Measurements from ENCODE around the gene SMC4. TPM values are rescaled to one million over a fixed set of nuclear protein-coding genes. Genes with fewer than 3 reads are reported as not detected.
"Not testable (repeated sequence)": the region's sequence is repeated elsewhere in the genome, so short reads cannot be mapped to it uniquely, and the experiment has no call there.

Gene SMC4
- 72.6 and 132 TPM in 2 replicates for total RNA-seq

DNA sequence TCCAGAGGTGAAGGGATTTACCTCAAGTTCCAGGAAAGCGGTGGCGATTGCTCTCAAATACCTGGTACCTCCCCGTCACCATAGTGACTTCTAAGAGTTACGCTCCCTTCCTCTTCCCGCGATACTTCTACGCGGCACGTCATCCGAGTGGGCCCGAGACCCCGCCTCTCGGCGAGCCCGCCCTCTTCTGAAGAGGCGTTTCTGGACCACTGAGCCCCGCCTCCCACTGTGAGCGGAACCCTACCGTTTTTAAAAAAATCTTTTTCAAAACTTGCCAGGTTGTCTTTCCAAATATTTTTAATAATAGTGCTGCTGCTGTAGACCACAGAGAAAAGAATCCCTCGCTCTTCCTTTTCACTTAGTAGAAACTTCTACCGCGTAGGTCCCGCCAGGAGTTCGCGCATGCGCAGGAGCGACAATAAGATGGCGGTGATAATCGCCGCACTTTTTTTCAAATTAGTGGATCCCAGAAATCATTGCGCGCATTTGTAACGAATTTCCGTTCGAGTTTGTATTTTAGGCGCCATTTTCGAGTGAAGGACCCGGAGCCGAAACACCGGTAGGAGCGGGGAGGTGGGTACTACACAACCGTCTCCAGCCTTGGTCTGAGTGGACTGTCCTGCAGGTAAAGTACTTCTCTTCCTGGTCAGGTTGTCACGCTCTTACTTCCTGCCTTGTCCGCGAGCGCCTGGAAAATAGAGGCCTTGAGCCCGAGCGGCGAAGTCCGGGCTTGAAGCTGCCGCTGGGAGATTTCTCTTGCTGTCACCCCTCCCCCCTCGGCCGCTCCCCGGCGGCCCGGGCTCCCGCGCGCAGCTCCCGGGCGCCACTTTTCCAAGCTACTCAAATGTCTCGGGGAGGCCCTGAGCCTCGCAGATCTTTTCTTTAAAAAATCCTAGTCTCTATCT, at the start of gene SMC4, which contains the start of gene IFT80:
TSS of gene SMC4 (plus strand) at position 526 of the 905 bp plus-strand sequence. CDS start 1,177 bp downstream, outside the sequence.
TSS of gene IFT80 (minus strand) at position 101 of the 905 bp plus-strand sequence. CDS start 14,625 bp downstream, outside the sequence.
- peak; percentile 87 for DNase-seq (ENCODE audit: low read depth, low spot score)

DNA sequence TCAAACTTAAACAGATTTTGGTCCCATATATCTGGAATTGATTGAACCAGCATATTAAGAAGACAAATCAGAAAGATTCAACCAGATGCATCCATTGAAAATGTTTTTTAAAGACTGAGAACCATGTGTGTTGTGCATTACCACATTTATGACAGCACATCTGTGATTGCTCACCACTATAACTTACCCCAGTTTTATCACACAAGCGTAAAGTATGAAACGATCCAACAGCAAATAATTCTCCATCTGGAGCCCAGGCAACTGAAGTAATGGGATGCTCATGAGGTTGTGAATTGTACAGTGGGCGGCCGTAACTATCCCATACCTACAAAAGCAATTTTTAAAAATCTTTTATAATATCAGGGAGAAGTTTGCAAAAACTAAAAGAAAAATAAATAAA, 43.6 kb upstream of the SMC4 start:
- DNase-seq (ENCODE audit: low read depth, low spot score), result no peak

DNA sequence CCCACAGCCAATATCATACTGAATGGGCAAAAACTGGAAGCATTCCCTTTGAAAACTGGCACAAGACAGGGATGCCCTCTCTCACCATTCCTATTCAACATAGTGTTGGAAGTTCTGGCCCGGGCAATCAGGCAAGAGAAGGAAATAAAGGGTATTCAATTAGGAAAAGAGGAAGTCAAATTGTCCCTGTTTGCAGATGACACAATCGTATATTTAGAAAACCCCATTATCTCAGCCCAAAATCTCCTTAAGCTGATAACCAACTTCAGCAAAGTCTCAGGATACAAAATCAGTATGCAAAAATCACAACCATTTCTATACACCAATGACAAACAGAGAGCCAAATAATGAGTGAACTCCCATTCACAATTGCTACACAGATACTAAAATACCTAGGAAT, 36.6 kb upstream of the SMC4 start:
- DNase-seq (ENCODE audit: low read depth, low spot score), result not testable (repeated sequence)

DNA sequence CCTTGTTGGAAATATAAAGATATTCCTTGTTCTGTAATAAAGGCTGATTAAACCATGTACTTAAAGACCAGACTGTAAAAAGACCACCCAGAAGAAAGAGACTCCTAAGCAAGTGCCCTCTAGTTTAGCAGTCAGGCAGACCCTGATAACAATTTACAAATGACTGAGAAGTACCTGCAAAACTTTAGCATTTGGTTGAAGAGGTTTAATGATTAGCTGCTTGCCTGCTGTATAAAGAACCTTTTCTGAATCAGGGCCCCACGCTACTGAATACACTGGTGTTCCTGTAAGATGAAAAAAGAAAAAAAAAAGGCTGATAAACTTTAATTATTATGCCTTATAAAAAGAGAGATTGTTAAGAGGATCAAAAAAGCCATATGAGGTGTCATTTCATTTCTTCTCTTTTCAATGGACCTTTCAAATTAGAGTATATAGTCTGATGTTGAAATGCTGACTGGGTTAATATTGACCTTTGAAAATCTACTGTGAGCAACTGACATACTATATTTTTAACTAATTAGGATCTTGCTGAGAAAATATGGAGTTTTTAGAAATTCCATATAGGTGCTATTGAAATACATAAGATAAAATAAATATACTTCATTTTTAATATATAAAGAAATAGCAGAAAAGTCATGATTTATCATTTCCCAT, 33.5 kb upstream of the SMC4 start:
- no peak for DNase-seq (ENCODE audit: low read depth, low spot score)

DNA sequence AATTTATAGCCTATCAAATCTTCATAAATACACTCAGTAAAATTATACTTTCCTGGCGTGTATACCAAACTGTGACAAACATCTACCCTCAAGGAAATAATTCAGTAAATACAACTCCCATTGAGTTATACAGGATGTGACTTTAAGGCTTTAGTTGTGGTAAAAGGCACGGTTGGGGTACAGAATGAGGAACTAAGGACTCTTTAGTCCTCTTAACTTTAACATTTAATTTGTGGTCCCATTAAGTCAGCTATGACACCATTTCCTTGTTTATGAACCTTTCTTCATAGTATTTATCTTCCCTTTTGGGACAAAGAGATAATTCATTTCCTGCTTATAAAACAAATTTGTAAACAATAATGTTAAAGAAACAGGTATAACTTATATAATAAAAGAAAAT, 30.6 kb upstream of the SMC4 start:
- no peak for DNase-seq (ENCODE audit: low read depth, low spot score)

DNA sequence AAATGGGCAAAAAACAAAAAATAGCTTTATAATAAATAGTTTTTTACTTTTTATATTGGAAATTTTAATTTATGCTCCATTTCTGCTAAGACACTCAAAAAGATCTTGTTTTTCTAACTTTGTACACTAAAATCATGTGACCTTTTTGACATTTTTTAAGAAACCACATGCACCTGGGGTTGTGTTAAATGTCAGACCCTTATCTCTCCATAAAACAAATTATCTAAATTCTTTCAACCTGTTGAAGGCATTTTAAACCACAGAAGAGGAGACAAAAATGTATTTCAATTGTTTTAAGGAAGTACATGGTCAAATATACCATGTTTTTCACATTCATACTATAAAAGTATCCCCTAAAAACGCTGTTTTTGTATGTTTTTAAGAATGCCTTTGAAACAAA, 29.7 kb upstream of the SMC4 start:
- DNase-seq (ENCODE audit: low read depth, low spot score), result no peak

DNA sequence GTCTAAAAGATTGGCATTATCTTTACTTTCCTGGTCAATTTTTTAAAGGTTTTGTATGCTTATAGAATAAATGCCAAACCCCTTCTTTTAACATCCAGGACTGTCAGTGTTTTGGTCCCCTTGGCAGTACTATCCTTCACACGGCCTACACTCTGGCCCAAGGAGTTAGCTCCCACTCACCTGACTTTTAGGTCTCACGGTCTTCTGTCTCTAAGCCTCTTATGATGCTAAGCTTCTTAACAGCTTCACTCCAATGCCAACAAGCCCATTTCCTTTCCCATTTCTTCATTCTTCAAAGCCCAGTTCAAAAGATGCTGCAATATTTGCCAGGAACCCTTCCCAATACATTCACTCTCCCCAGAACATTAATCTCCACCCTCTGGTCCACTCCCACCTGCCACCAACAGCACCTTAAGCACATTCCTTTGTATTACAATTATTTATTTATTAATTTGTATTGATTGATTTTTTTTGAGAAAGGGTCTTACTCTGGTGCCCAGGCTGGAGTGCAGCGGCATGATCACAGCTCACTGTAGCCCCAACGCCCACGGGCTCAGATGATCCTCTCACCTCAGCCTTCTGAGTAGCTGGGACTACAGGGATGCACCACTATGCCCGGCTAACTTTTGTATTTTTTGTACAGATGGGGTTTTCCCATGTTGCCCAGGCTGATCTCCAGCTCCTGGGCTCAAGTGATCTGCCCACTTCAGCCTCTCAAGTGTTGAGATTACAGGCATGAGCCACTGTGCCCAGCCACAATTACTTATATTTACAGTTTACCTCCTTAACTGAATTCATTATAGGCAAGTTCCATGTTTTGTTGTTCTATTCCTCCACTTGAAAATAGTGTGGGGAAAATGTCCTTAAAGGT, 28.2 kb upstream of the SMC4 start:
- DNase-seq (ENCODE audit: low read depth, low spot score), result no peak

DNA sequence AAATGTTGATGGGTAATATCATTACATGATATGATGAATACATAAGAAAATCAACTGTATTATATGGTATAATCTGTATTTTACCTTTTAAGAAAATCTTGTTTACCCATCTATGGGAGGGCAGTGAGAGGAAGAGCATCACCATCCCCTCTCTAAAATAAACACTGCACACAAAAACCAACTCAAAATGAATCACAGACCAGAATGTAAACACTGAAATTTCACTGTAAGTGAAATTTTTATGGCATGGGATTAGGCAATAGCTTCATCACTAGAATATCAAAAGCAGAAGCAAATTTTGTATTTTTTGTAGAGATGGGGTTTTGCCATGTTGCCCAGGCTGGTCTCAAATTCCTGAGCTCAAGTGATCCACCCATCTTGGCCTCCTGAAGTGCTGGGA, 26.7 kb upstream of the SMC4 start:
- DNase-seq (ENCODE audit: low read depth, low spot score), result no peak

DNA sequence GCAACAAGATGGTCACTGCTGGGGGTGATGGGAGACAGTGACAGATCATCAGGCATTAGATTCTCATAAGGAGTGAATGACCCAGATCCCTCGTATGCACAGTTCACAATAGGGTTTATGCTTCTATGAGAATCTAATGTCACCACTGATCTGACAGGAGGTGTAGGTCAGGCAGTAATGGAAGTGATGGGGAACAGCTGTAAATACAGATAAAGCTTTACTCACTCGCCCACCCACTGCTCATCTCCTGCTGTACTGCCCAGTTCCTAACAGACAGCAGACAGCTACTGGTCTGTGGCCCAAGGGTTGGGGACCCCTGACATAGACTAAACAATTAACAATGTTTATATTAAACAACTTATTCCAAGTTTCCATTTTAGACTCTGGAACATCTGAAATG, 25.8 kb upstream of the SMC4 start:
- no peak for DNase-seq (ENCODE audit: low read depth, low spot score)

DNA sequence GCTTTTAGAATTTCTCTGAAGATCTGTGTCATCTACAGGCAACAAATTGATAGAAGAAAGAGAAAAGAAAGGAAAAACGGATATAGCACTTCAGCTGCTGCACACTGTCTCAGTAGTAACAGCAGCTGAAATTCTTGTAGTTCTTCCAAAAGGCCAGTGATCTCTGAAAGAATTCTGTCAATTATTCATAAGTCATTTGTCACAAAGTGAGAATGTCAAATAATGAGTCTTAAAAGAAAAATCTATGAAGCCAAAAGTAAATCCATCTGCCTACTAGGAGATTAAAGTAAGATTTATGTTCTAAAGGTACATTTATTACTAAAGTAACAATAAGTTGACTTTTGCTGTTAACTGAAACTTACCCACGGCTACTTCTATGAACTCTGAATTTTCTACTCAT, 25.0 kb upstream of the SMC4 start:
- no peak for DNase-seq (ENCODE audit: low read depth, low spot score)

DNA sequence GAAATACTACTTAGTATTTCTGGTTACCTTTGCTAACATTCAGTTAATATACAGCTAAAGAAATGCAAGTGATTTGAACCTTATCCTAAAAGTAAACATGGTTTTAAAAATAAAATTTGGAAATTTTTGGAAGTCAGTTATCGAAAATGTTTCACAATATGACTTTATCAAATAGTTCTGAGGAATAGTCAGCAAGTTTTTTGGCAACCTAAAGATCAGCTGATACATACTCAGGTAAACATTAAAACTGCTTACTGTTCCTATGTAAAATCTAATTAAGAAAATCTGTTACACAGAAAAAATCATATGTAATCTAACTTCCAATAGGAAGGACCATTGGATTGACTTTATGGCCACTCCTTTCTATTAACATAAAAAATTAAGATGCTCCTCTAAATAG, 24.5 kb upstream of the SMC4 start:
- DNase-seq (ENCODE audit: low read depth, low spot score), result no peak

DNA sequence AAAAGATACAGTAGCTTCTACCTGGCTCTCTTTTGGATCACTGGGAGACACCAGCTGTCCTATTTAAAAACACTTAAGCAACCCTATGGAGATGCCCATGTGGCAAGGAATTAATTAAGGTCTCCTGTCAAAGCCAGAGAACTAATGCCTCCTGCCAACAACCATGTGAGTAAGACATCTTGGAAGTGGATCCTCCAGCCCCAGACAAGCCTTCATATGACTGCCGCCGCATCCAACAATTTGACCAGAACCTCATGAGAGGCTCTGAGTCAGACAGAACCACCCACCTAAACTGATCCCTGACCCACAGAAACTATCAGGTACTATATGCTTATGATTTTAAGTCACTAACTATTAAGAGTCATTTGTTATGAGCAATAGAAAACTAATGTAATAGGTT, 22.8 kb upstream of the SMC4 start:
- no peak for DNase-seq (ENCODE audit: low read depth, low spot score)

DNA sequence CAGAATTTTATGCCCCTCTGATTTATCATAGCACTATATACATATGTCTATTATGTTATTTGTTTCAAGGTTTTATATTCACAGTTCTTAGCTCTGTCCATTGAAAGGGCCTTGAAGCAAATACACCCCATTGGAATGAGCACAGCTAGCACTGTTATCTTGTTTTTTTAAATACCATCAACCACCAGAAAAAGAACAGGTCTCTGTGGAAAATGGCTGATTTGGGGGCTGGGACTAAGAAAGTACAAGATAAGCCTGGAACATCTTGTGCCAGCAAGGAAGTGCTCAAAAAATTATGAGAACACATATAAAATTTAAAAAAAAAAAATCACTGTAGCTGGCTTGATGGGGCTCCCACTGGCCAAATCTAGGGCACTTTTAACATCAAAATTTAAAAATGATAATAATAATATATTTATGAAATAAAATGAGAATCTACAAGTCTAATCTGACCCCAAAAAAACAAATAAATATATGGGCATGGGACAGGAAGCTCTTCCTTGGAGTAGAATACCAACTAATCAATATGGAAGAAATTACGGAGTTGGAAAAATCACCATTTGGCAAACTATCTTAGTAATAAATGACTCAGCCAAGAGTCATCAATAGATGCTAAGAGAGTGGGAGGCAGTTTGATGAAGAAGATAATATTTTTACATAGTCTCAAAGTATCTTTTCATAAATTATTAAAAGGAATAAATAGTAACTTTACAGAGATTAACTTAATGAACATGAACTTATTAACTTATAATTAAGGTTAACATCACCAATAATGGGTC, 20.9 kb upstream of the SMC4 start:
- DNase-seq (ENCODE audit: low read depth, low spot score), result no peak

DNA sequence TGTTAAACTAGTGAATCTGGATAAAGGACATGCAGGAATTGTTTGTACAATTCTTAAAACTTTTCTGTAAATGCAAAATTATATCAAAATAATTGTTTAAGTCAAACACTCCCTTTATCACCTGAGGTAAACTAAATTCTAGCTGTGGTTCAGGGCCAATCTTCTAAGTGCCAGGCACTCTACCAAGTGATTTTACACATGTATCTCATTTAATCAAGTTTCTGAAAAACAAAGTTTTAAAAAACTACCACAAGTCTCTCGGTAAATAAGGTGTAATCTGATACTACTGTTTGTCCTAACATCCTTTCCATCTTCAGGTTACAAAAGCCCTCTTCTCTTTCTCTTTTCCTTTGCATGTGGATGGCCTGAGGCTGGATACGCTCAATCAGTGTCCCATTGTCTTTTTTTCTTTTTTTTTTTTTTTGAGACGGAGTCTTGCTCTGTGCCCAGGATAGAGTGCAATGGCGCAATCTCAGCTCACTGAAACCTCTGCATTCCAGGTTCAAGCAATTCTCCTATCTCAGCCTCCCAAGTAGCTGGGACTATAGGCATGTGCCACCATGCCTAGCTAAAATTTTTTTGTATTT, 19.7 kb upstream of the SMC4 start:
- DNase-seq (ENCODE audit: low read depth, low spot score), result no peak

DNA sequence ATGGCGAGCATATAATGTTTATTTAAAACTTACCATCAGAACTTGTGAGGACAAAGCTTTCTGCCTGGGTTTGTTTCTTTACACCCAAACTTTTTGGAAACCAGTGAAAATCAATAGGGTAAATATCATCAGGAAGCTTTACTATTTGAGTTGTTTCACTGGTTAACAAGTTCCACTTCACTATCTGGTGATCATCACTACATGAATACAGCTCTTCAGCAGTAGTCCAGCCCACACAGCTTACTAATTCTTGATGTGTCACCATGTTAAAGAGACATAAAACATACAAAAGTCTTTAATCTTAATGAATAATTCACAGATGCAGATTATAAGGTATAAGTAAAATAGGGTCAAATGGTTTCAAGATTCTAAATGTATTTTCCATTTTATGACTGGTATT, 18.0 kb upstream of the SMC4 start:
- no peak for DNase-seq (ENCODE audit: low read depth, low spot score)

DNA sequence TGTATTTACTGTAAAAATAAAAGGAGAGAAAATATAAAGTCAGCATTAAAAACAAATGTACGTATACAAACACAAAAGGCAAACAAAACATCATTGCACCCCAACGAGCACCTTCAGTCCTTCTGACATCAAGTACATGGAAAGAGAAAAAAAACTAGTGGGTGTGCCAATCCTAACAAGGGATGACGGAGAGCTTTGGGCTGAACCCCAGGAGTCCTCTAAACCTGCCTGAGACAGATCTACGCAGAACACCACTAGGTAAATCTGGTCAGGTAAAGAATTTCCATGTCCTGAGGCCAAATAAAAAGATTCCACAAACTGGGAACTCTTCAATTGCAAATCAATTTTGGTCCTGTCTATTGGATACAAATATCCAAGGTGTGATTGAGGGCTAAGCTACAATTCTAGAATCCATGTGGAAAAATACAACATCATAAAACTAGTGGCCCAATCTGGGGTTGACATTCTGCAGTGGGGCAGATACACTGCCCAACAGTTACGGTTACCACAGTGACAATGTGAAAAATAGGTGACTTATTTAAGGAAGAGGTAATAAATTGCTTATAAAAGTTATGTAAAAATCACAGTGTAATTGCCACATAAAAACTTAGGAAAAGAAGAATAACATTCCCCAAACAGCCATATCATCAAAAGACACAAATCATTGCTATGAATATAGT, 14.7 kb upstream of the SMC4 start:
- DNase-seq (ENCODE audit: low read depth, low spot score), result no peak

DNA sequence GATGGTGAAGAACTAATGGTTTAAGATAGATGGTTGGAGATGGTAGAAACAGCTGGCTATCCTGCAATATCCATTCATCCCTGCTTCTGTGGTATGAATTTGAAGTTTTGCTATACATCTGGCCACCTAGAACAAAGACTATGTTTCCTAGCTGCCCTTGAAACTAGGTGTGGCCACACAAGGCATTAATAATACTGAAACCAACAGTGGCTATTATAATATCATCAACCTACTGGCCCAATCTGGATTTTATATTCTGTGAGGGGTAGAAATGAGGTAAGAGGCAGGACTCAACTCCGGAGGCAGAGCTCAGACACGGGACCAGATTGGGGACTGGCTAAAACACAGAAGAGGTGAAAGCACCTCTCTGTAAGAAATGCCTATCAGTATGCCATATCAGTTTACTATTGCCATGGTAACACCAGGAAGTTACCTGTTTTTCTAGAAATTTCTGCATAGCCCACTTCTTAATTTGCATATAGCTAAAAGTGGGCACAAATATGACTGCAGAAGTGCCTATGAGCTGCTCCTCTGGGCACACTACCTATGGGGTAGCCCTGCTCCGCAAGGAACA, 8.8 kb upstream of the SMC4 start:
- no peak for DNase-seq (ENCODE audit: low read depth, low spot score)

DNA sequence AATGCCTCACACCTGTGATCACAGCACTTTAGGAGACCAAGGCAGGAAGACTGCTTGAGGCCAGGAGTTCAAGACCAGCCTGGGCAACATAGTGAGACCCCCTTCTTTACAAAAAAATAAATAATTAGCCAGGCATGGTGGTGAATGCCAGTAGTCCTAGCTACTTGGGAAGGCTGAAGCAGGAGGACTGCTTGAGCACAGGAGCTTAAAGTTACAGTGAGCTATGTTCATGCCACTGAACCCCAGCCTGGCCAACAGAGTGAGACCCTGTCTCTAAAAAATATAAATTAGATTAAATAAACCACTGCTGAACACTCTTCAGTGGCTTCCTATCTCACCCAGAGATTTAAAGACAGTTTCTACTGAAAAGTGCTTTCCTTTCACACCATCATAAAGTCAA, 6.7 kb upstream of the SMC4 start:
- no peak for DNase-seq (ENCODE audit: low read depth, low spot score)

DNA sequence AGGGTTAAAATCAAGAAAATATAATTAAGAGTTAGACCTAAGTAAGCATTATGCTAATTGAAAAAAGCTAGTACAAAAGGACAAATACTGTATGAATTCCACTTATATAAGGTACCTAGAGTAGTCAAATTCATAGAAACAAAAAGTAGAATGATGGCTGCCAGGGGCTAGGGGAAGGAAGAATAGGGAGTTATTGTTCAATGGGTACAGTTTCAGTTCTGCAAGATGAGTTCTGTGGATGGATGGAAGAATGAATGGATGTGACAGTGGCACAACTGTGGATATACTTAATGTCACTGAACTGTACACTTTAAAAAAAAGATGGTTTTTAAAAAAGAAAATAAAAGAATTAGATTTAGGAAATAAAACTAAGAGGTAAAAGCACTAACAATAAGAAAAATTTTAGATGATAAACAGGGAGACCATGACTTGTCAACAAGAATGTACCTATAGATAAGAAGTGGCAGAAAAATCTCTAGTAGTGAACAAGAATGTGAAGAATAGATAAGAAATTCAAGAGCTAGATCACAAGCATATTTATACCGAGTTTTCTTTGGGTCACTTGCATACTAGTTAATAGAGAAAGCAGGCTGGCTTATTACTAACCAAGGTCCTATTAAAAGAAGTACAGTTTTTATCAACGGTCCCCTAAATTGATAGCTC, 6.0 kb upstream of the SMC4 start:
- no peak for DNase-seq (ENCODE audit: low read depth, low spot score)
